K562 (cell line): ENCODE data around the gene PYM1. TPM values are rescaled to one million over a fixed set of nuclear protein-coding genes. Genes with fewer than 3 reads are reported as not detected.

ENCODE experiments used
- BCOR ChIP-seq: fragments of 450-650 bp; IDR thresholded peaks from 2 replicates; pipeline ENCODE4 v1.6.1; 2016
- CXXC5 ChIP-seq: fragments of 250-450 bp; sonication (Bioruptor Pico); IDR thresholded peaks from 2 replicates; pipeline ENCODE4 v1.8.0; 2022; ENCODE audit warnings: inconsistent platforms, mild to moderate bottlenecking, moderate library complexity
- HDAC3 ChIP-seq: fragments of 450-650 bp; IDR thresholded peaks from 2 replicates; pipeline ENCODE4 v1.6.1; 2018; ENCODE audit warnings: borderline replicate concordance, mild to moderate bottlenecking, moderate library complexity; ENCODE audit not compliant: partially characterized antibody
- MAFF ChIP-seq: IDR thresholded peaks from 2 replicates; pipeline ENCODE4 v1.6.1; 2012; ENCODE audit warnings: low read length, improper control_type of control experiment
- SFPQ ChIP-seq: fragments of 200-400 bp; formaldehyde crosslinking; IDR thresholded peaks from 2 replicates; pipeline ENCODE4 v1.6.1; 2017; ENCODE audit warnings: mild to moderate bottlenecking, low read depth, low read length, moderate library complexity
- ZNF507 ChIP-seq: conservative IDR thresholded peaks from 2 replicates; pipeline ENCODE4 v1.6.1; 2017; ENCODE audit warnings: missing genetic modification characterization, missing compliant biosample characterization
- polyA plus RNA-seq, 8 experiments: library from polyadenylated mRNA; depleted of rRNA in 4 of 8; stranded (reverse) in 5 of 8; unstranded in 3 of 8; fragments of >200 nt; fragmentation: Nextera tagmentation in 2 of 8; fragmentation: Illumina TruSeq in 1 of 8; extraction: Ambion mirVana in 2 of 8; extraction: Trizol in 1 of 8; gene quantifications; 2 replicates each; pipeline versions ENCODE4 v1.2.1 to v1.2.3, GENCODE V29; 2011 to 2014; ENCODE audit warnings: inconsistent platforms in 1 of 8, missing spikeins in 1 of 8
- total RNA-seq, 7 experiments: library from RNA; depleted of rRNA in 6 of 7; stranded (reverse); fragments of >200 nt in 6 of 7; fragmentation: Illumina TruSeq in 2 of 7; extraction: Trizol in 2 of 7; gene quantifications; 2 replicates each; pipeline versions ENCODE4 v1.2.1 to v1.2.3, GENCODE V29; 2011 to 2021; ENCODE audit warnings: low replicate concordance in 1 of 7
- TF ChIP-seq, protein P1 (sequence below): fragments of 450-650 bp; IDR thresholded peaks from one replicate; pipeline ENCODE4 v1.6.1; 2018; ENCODE audit warnings: mild to moderate bottlenecking, moderate library complexity; ENCODE audit not compliant: partially characterized antibody
- TF ChIP-seq, protein P2 (sequence below): IDR thresholded peaks from 2 replicates; pipeline ENCODE4 v1.6.1; 2012; ENCODE audit warnings: low read depth, low read length, improper control_type of control experiment, borderline replicate concordance
- TF ChIP-seq, protein P3 (sequence below): fragments of 450-650 bp; IDR thresholded peaks from 2 replicates; pipeline ENCODE4 v1.6.1; 2016; ENCODE audit warnings: low read depth
- TF ChIP-seq, protein P4 (sequence below): fragments of 450-650 bp; IDR thresholded peaks from 2 replicates; pipeline ENCODE4 v1.6.1; 2016; ENCODE audit warnings: mild to moderate bottlenecking

PYM1 gene
- total and polyA plus RNA-seq, 9 of the 15 experiments (the other 6 are each of a cell fraction or from before 2014, with no cell fraction given): 29.0 to 51.3 (median 34.1) TPM

GRCh38 chr12:55930771-55931316 lies 3.1 kb upstream of the PYM1 start, which contains the start of gene DGKA (continued):
- TF ChIP-seq CXXC5 (CRISPR knock-in tag) (no peak), BCOR (no peak), SFPQ (no peak), MAFF (no peak), HDAC3 (no peak), ZNF507 (tag) (no peak)
- TF ChIP-seq, protein P1, sequence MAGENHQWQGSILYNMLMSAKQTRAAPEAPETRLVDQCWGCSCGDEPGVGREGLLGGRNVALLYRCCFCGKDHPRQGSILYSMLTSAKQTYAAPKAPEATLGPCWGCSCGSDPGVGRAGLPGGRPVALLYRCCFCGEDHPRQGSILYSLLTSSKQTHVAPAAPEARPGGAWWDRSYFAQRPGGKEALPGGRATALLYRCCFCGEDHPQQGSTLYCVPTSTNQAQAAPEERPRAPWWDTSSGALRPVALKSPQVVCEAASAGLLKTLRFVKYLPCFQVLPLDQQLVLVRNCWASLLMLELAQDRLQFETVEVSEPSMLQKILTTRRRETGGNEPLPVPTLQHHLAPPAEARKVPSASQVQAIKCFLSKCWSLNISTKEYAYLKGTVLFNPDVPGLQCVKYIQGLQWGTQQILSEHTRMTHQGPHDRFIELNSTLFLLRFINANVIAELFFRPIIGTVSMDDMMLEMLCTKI: no peak
- TF ChIP-seq, protein P2, sequence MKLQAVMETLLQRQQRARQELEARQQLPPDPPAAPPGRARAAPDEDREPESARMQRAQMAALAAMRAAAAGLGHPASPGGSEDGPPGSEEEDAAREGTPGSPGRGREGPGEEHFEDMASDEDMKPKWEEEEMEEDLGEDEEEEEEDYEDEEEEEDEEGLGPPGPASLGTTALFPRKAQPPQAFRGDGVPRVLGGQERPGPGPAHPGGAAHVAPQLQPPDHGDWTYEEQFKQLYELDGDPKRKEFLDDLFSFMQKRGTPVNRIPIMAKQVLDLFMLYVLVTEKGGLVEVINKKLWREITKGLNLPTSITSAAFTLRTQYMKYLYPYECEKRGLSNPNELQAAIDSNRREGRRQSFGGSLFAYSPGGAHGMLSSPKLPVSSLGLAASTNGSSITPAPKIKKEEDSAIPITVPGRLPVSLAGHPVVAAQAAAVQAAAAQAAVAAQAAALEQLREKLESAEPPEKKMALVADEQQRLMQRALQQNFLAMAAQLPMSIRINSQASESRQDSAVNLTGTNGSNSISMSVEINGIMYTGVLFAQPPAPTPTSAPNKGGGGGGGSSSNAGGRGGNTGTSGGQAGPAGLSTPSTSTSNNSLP: peak; percentile 49; the same call in 1 of the 2 replicates
- TF ChIP-seq, protein P3, sequence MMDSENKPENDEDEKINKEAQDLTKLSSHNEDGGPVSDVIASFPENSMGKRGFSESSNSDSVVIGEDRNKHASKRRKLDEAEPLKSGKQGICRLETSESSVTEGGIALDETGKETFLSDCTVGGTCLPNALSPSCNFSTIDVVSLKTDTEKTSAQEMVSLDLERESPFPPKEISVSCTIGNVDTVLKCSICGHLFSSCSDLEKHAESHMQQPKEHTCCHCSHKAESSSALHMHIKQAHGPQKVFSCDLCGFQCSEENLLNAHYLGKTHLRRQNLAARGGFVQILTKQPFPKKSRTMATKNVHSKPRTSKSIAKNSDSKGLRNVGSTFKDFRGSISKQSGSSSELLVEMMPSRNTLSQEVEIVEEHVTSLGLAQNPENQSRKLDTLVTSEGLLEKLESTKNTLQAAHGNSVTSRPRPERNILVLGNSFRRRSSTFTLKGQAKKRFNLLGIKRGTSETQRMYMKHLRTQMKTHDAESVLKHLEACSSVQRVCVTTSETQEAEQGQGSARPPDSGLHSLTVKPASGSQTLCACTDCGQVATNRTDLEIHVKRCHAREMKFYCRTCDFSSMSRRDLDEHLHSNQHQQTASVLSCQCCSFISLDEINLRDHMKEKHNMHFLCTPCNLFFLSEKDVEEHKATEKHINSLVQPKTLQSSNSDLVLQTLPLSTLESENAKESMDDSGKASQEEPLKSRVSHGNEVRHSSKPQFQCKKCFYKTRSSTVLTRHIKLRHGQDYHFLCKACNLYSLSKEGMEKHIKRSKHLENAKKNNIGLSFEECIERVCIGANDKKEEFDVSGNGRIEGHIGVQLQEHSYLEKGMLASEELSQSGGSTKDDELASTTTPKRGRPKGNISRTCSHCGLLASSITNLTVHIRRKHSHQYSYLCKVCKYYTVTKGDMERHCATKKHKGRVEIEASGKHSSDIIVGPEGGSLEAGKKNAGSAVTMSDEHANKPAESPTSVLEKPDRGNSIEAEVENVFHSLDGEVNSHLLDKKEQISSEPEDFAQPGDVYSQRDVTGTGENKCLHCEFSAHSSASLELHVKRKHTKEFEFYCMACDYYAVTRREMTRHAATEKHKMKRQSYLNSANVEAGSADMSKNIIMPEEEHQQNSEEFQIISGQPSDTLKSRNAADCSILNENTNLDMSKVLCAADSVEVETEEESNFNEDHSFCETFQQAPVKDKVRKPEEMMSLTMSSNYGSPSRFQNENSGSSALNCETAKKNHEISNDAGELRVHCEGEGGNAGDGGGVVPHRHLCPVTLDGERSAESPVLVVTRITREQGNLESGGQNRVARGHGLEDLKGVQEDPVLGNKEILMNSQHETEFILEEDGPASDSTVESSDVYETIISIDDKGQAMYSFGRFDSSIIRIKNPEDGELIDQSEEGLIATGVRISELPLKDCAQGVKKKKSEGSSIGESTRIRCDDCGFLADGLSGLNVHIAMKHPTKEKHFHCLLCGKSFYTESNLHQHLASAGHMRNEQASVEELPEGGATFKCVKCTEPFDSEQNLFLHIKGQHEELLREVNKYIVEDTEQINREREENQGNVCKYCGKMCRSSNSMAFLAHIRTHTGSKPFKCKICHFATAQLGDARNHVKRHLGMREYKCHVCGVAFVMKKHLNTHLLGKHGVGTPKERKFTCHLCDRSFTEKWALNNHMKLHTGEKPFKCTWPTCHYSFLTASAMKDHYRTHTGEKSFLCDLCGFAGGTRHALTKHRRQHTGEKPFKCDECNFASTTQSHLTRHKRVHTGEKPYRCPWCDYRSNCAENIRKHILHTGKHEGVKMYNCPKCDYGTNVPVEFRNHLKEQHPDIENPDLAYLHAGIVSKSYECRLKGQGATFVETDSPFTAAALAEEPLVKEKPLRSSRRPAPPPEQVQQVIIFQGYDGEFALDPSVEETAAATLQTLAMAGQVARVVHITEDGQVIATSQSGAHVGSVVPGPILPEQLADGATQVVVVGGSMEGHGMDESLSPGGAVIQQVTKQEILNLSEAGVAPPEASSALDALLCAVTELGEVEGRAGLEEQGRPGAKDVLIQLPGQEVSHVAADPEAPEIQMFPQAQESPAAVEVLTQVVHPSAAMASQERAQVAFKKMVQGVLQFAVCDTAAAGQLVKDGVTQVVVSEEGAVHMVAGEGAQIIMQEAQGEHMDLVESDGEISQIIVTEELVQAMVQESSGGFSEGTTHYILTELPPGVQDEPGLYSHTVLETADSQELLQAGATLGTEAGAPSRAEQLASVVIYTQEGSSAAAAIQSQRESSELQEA: no peak
- TF ChIP-seq, protein P4, sequence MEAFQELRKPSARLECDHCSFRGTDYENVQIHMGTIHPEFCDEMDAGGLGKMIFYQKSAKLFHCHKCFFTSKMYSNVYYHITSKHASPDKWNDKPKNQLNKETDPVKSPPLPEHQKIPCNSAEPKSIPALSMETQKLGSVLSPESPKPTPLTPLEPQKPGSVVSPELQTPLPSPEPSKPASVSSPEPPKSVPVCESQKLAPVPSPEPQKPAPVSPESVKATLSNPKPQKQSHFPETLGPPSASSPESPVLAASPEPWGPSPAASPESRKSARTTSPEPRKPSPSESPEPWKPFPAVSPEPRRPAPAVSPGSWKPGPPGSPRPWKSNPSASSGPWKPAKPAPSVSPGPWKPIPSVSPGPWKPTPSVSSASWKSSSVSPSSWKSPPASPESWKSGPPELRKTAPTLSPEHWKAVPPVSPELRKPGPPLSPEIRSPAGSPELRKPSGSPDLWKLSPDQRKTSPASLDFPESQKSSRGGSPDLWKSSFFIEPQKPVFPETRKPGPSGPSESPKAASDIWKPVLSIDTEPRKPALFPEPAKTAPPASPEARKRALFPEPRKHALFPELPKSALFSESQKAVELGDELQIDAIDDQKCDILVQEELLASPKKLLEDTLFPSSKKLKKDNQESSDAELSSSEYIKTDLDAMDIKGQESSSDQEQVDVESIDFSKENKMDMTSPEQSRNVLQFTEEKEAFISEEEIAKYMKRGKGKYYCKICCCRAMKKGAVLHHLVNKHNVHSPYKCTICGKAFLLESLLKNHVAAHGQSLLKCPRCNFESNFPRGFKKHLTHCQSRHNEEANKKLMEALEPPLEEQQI: no peak
